ENCODE measurements around the gene ADH5. TPM values are rescaled to one million over a fixed set of nuclear protein-coding genes. Genes with fewer than 3 reads are reported as not detected.
A peak's percentile ranks its signal among the peaks of the same experiment; 100 is the strongest.

Gene ADH5
- total RNA-seq, result 100 to 1,000 TPM; 254 to 466 (median 421) TPM

GRCh38 chr4:99088481-99089365, at the start of gene ADH5:
TSS of gene ADH5 (minus strand) at chr4:99088788. CDS start at chr4:99088700, 88 bp downstream.
- intact Hi-C loops (cut with DNase I), result no loop called here
- WGBS, result 0% methylated on average over 25 of the region's 53 CpGs
- Histone ChIP-seq H3K27me3 (no peaks in the 10 kb centered on the region), H3K9me3 (no peaks in the 10 kb centered on the region), H3K4me3 (peak within 1 kb of the TSS; percentile 68 to 81 (median 74)), H3K4me1 (peaks cover 7 to 72% (median 61%) of the 10 kb centered on the region in 4 donors), H3K36me3 (peaks cover 12 to 21% (median 14%) of the 10 kb centered on the region in 4 donors), H3K27ac (replicated peaks in 1 of 4) (peak within 1 kb of the TSS; percentile 90 to 96 (median 94))
- no peak for TF ChIP-seq EP300 (IDR thresholded peaks at IDR 0.05)
- TF ChIP-seq POLR2A (IDR thresholded peaks at IDR 0.05; ENCODE audit: low read depth), result peak; percentile 78
- peak; percentile 95 to 99 for TF ChIP-seq POLR2AphosphoS5 (IDR thresholded peaks at IDR 0.05)
- DNase-seq (ENCODE audit: extremely low spot score), result peak; percentile 98

GRCh38 chr4:99136329-99136728, 47.7 kb upstream of the ADH5 start:
- Histone ChIP-seq H3K36me3 (no peaks in the 10 kb centered on the region), H3K4me1 (no peaks in the 10 kb centered on the region), H3K4me3 (no peak overlapping the region), H3K9me3 (no peaks in the 10 kb centered on the region), H3K27ac (replicated peaks in 1 of 4) (no peak overlapping the region), H3K27me3 (no peaks in the 10 kb centered on the region)
- no peak for TF ChIP-seq EP300 (IDR thresholded peaks at IDR 0.05)
- no peak for TF ChIP-seq POLR2AphosphoS5 (IDR thresholded peaks at IDR 0.05)
- TF ChIP-seq POLR2A (IDR thresholded peaks at IDR 0.05; ENCODE audit: low read depth), result no peak
- TF ChIP-seq CTCF (IDR thresholded peaks at IDR 0.05), result no peak
- DNase-seq (ENCODE audit: extremely low spot score), result no peak
- intact Hi-C loops (cut with DNase I), result no loop called here

GRCh38 chr4:99135541-99136162, 47.1 kb upstream of the ADH5 start:
- WGBS, result 67% methylated on average over 3 of the region's 3 CpGs

GRCh38 chr4:99134586-99134985, 46.0 kb upstream of the ADH5 start:
- H3K4me3 ChIP-seq, result no peak overlapping the region
- TF ChIP-seq EP300 (IDR thresholded peaks at IDR 0.05), result no peak
- no peak for TF ChIP-seq POLR2AphosphoS5 (IDR thresholded peaks at IDR 0.05)
- TF ChIP-seq CTCF (IDR thresholded peaks at IDR 0.05), result no peak
- TF ChIP-seq POLR2A (IDR thresholded peaks at IDR 0.05; ENCODE audit: low read depth), result no peak
- H3K9me3 ChIP-seq, result no peaks in the 10 kb centered on the region
- no peak overlapping the region for H3K27ac ChIP-seq (replicated peaks in 1 of 4)
- no peaks in the 10 kb centered on the region for H3K27me3 ChIP-seq
- H3K36me3 ChIP-seq, result no peaks in the 10 kb centered on the region
- DNase-seq (ENCODE audit: extremely low spot score), result no peak
- WGBS, result 100% methylated on average over 3 of the region's 3 CpGs
- no peaks in the 10 kb centered on the region for H3K4me1 ChIP-seq
- intact Hi-C loops (cut with DNase I), result no loop called here

More at GRCh38 chr4:99135541-99136162, 47.1 kb upstream of the ADH5 start:
- Histone ChIP-seq H3K27me3 (no peaks in the 10 kb centered on the region), H3K36me3 (no peaks in the 10 kb centered on the region), H3K9me3 (no peaks in the 10 kb centered on the region), H3K27ac (replicated peaks in 1 of 4) (no peak overlapping the region), H3K4me3 (no peak overlapping the region), H3K4me1 (no peaks in the 10 kb centered on the region)
- intact Hi-C loops (cut with DNase I), result no loop called here
- no peak for TF ChIP-seq CTCF (IDR thresholded peaks at IDR 0.05)
- TF ChIP-seq POLR2A (IDR thresholded peaks at IDR 0.05; ENCODE audit: low read depth), result no peak
- TF ChIP-seq EP300 (IDR thresholded peaks at IDR 0.05), result no peak
- no peak for TF ChIP-seq POLR2AphosphoS5 (IDR thresholded peaks at IDR 0.05)
- no peak for DNase-seq (ENCODE audit: extremely low spot score)

GRCh38 chr4:99131378-99131777, 42.8 kb upstream of the ADH5 start:
- 93% methylated on average over 1 of the region's 2 CpGs for WGBS
- no peak for DNase-seq (ENCODE audit: extremely low spot score)
- no peak for TF ChIP-seq POLR2AphosphoS5 (IDR thresholded peaks at IDR 0.05)
- no peak for TF ChIP-seq EP300 (IDR thresholded peaks at IDR 0.05)
- TF ChIP-seq POLR2A (IDR thresholded peaks at IDR 0.05; ENCODE audit: low read depth), result no peak
- TF ChIP-seq CTCF (IDR thresholded peaks at IDR 0.05), result no peak
- Histone ChIP-seq H3K4me1 (no peaks in the 10 kb centered on the region), H3K36me3 (no peaks in the 10 kb centered on the region), H3K4me3 (no peak overlapping the region), H3K27ac (replicated peaks in 1 of 4) (no peak overlapping the region), H3K27me3 (no peaks in the 10 kb centered on the region), H3K9me3 (no peaks in the 10 kb centered on the region)
- intact Hi-C loops (cut with DNase I), result no loop called here

Data from esophagus muscularis mucosa (tissue), 4 donors.